Parathyroid adenoma (tissue), 2 donors: ENCODE results near the gene RGS3.

Experiments used
- H2AFZ ChIP-seq: fragments of 300-600 bp; sonication (generic); one replicate; pipeline ENCODE4 v1.7.0; 2017; ENCODE audit warnings: antibody characterized with exemption, mild to moderate bottlenecking
- H3K27ac ChIP-seq: fragments of 300-600 bp; sonication (generic); one replicate; pipeline ENCODE4 v1.7.0; 2017
- H3K27me3 ChIP-seq: fragments of 300-600 bp; sonication (generic); one replicate; pipeline ENCODE4 v1.7.0; 2017; ENCODE audit warnings: low read length; ENCODE audit not compliant: control insufficient read depth, insufficient read depth
- H3K36me3 ChIP-seq: fragments of 300-600 bp; sonication (generic); one replicate; pipeline ENCODE4 v1.7.0; 2017; ENCODE audit warnings: low read length; ENCODE audit not compliant: control insufficient read depth, insufficient read depth
- H3K4me1 ChIP-seq: fragments of 300-600 bp; sonication (generic); one replicate; pipeline ENCODE4 v1.7.0; 2017; ENCODE audit warnings: control low read depth
- H3K4me2 ChIP-seq: fragments of 300-600 bp; sonication (generic); one replicate; pipeline ENCODE4 v1.7.0; 2017; ENCODE audit warnings: low read length
- H3K4me3 ChIP-seq: fragments of 300-600 bp; sonication (generic); one replicate; pipeline ENCODE4 v1.7.0; 2017; ENCODE audit warnings: low read depth, low read length
- H3K79me2 ChIP-seq: fragments of 300-600 bp; sonication (generic); one replicate; pipeline ENCODE4 v1.7.0; 2017; ENCODE audit warnings: control low read depth
- H3K9ac ChIP-seq: fragments of 300-600 bp; sonication (generic); one replicate; pipeline ENCODE4 v1.7.0; 2017; ENCODE audit warnings: mild to moderate bottlenecking
- H3K9me3 ChIP-seq: fragments of 300-600 bp; sonication (generic); one replicate; pipeline ENCODE4 v1.7.0; 2017; ENCODE audit warnings: low read length; ENCODE audit not compliant: control insufficient read depth
- CTCF ChIP-seq: fragments of 300-600 bp; sonication (generic); IDR thresholded peaks from one replicate; pipeline ENCODE4 v1.7.0; 2017; ENCODE audit warnings: antibody characterized with exemption, mild to moderate bottlenecking
- donor health status: primary hyperparathyroidism.

The RGS3 gene

GRCh38 chr9:113559834-113560800 is 96.6 kb downstream of the RGS3 start:
- Histone ChIP-seq H3K4me1 (peaks cover 5% of the 10 kb centered on the region), H3K79me2 (no peaks in the 10 kb centered on the region), H3K4me3 (no peak overlapping the region), H2AFZ (no peak overlapping the region), H3K9me3 (no peaks in the 10 kb centered on the region), H3K4me2 (no peak overlapping the region), H3K9ac (no peak overlapping the region), H3K27me3 (no peaks in the 10 kb centered on the region), H3K27ac (no peak overlapping the region), H3K36me3 (no peaks in the 10 kb centered on the region)
- no peak for TF ChIP-seq CTCF

- Histone ChIP-seq H3K9me3 (no peaks in the 10 kb centered on the region), H2AFZ (no peak overlapping the region), H3K9ac (no peak overlapping the region), H3K4me1 (peaks cover 5% of the 10 kb centered on the region), H3K4me2 (no peak overlapping the region), H3K27me3 (no peaks in the 10 kb centered on the region), H3K36me3 (no peaks in the 10 kb centered on the region), H3K27ac (no peak overlapping the region), H3K4me3 (no peak overlapping the region), H3K79me2 (no peaks in the 10 kb centered on the region)
- TF ChIP-seq CTCF: no peak
These were observed 99.3 kb downstream of the RGS3 start for GRCh38 chr9:113562653-113563381.

GRCh38 chr9:113563826-113564497 is 100.4 kb downstream of the RGS3 start:
- no peak for TF ChIP-seq CTCF
- Histone ChIP-seq H3K27ac (no peak overlapping the region), H3K4me1 (peaks cover 4% of the 10 kb centered on the region), H3K9me3 (no peaks in the 10 kb centered on the region), H3K27me3 (no peaks in the 10 kb centered on the region), H3K9ac (no peak overlapping the region), H3K36me3 (no peaks in the 10 kb centered on the region), H3K4me3 (no peak overlapping the region), H3K79me2 (no peaks in the 10 kb centered on the region), H2AFZ (no peak overlapping the region), H3K4me2 (no peak overlapping the region)

- Histone ChIP-seq H3K9ac (no peak overlapping the region), H2AFZ (peak overlapping the region; percentile 82), H3K4me3 (peak overlapping the region; percentile 28), H3K4me1 (no peaks in the 10 kb centered on the region), H3K27me3 (no peaks in the 10 kb centered on the region), H3K9me3 (no peaks in the 10 kb centered on the region), H3K79me2 (no peaks in the 10 kb centered on the region), H3K36me3 (no peaks in the 10 kb centered on the region), H3K27ac (peak overlapping the region; percentile 61), H3K4me2 (peak overlapping the region; percentile 57)
- TF ChIP-seq CTCF: no peak
These were observed 101.1 kb downstream of the RGS3 start for GRCh38 chr9:113564498-113565237.
